ENCODE data around the gene FKBP14.
"Not testable (repeated sequence)": the region's sequence is repeated elsewhere in the genome, so short reads cannot be mapped to it uniquely, and the experiment has no call there.

FKBP14 gene

GRCh38 chr7:30026229-30027064, at the start of gene FKBP14:
Gene FKBP14, minus strand, starts transcription at chr7:30026702. Its CDS starts 194 bp downstream, at chr7:30026508.
- Histone ChIP-seq H3K4me3 (peak within 1 kb of the TSS; percentile 82 to 98 (median 96)), H3K27ac (peak within 1 kb of the TSS in 20 of 21 experiments; percentile 68 to 91 (median 82))

- H3K27ac ChIP-seq: no peak overlapping the region
- H3K4me3 ChIP-seq: no peak overlapping the region
Observed at GRCh38 chr7:30074422-30075030, 48.0 kb upstream of the FKBP14 start.

DNA sequence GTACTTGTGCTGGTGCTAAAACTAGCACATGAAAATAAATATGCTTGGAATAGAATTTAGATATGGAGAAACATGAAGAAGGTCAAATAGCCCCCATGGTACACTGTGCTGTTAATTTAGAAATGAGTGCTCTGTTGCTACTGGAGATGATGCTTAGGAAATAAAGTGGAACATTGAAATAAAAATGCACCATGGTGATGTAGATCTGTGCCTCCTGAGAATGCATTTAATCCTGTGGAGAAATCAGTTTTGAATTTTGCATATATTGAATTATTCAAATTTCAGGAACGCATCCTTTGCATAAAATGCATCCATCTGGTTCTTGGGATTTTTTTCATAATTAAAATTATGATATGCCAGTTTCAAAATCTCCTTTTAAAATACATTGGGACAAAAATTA, 46.2 kb upstream of the FKBP14 start:
- Histone ChIP-seq H3K4me3 (no peak overlapping the region), H3K27ac (no peak overlapping the region)

DNA sequence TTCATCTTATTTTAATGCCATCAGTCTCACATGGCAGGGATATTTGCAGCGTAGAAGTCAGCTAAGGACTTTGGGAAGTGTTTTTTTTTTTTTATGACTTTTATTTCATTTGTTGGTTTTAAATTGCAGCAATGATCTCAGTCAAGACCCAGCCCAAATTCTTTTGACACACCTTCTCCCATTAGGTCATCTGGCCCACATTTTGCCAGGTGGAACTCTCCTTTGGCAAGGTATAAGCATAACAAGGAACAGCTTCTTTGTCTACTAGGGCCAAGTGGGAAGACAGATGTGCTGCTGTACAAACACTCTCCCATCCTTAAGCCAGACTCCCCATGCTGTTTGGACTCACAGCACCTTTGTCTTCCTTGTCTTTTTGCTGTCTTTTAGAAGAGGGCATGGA, 43.5 kb upstream of the FKBP14 start:
- Histone ChIP-seq H3K27ac (peak overlapping the region in 1 of 21 experiments; percentile 3), H3K4me3 (no peak overlapping the region)

DNA sequence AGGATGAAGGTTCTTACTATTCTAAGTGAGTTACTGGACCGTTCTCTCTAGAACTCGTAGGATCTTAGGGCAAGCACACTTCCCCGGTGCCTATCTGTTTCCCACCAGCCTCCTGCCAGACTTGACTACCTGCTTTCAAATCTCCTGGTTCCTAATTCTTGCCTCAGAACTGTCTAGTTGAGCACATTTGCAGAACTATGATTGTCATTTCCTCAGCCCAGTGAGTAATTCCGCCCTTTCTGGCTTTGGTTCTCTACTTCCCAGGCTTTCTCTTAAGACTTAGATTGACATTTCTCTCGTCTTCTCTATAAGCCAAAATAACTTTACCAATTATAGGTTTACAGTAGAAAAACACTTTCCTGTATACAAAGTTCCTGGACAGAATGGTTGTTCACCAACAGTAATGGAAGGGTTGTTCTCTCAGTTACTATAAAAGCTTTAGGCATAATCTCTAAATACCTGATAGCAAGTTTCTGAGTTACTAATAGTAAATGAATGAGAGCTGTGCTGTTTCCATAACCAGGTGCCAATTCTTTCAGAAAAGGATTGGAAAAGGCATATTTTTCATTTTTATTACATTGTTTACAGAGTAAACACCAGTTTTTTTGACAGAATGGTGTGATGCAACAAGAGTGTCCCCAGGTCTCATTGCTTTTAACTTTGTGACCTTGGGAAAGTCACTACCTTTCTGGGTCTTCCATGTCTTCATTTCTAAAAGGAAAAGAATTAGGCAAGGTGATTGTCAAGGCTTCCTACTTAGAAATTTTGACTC, 42.8 kb upstream of the FKBP14 start:
- Histone ChIP-seq H3K4me3 (no peak overlapping the region), H3K27ac (no peak overlapping the region)

DNA sequence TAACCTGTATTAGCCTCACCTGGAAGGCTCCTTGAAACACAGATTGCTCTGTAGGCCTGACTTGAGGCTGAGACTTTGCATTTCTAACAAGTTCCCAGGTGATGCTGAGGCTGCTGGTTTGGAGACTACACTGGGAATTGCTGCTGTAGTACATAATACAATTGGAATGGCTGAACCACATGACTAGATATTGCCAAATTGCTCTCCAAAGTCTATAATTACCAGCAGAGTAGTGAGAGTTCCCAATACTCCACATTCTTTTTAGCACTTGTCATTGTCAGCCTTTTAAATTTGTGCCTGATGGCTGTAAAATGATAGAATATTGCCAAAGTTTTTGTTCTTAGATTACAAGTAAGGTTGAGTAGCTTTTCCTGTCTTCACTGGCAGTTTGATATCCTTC, 41.6 kb upstream of the FKBP14 start:
- Histone ChIP-seq H3K4me3 (no peak overlapping the region), H3K27ac (peak overlapping the region in 3 of 21 experiments; percentile 16 to 51 (median 17))

GRCh38 chr7:30066687-30067086, 40.2 kb upstream of the FKBP14 start:
- H3K4me3 ChIP-seq: no peak overlapping the region
- H3K27ac ChIP-seq: no peak overlapping the region

DNA sequence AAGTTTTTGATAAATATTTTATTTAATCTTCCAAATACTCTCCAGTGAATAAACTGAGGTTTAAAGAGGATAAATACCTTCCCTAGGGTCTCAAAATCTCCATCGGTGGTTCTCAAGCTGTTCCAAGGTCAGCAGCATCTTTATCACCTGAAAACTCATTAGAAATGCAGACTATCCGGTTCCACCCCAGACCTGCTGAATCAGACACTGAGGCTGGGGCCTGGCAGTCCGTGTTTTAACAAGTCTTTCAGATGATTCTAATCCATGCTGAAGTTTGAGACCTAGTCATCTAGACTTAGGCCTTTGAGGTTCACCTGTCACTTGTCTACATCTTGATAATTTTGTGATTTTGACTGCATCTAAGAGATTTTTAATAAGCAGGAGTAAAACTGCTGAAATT, 39.2 kb upstream of the FKBP14 start:
- H3K4me3 ChIP-seq: no peak overlapping the region
- H3K27ac ChIP-seq: no peak overlapping the region

DNA sequence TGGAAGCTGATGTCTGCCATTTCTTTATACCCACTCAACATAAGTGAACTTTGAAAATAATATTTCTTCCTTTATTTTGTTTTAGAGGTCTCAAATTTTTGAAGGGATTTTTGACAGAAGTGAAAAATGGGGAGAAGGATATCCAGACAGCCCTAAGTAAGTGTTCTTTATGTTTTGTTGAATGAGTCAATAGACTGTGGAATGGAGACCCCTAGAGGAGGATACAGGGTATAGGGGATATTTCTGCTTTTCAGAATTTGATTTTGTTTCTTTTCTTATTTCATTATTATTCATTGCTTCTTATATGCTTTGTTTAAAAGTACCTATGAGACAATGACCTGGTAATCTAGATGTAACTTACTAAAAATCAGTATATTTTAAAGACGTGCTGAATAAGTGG, 36.1 kb upstream of the FKBP14 start:
- no peak overlapping the region for H3K27ac ChIP-seq

DNA sequence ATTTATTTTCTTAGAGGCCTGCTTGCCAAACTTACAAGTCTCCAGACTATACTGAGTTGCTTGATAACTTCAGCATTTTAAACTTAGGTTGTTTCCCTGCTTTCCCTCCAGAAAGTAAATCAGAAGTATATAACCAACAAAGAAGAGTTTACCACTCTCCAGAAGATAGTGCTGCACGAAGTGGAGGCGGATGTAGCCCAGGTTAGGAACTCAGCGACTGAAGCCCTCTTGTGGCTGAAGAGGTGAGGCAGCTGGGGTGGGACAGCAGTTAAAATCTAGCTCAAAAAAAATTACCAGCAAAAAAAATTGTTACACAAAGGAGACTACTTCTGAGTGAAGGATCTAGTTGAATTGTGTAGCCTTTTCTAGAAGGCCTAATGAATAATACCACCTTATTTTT, 35.3 kb upstream of the FKBP14 start:
- H3K27ac ChIP-seq, H3K4me3 ChIP-seq: not testable (repeated sequence)

More for the DNA sequence above, 36.1 kb upstream of the FKBP14 start:
- no peak overlapping the region for H3K4me3 ChIP-seq

- no peak overlapping the region for H3K4me3 ChIP-seq
- H3K27ac ChIP-seq: no peak overlapping the region
Observed at GRCh38 chr7:30057741-30058140, 31.2 kb upstream of the FKBP14 start.

GRCh38 chr7:30053068-30053467, 26.6 kb upstream of the FKBP14 start:
- no peak overlapping the region for H3K27ac ChIP-seq
- H3K4me3 ChIP-seq: no peak overlapping the region

GRCh38 chr7:30049173-30049572, 22.7 kb upstream of the FKBP14 start:
- Histone ChIP-seq H3K27ac (no peak overlapping the region), H3K4me3 (no peak overlapping the region)

DNA sequence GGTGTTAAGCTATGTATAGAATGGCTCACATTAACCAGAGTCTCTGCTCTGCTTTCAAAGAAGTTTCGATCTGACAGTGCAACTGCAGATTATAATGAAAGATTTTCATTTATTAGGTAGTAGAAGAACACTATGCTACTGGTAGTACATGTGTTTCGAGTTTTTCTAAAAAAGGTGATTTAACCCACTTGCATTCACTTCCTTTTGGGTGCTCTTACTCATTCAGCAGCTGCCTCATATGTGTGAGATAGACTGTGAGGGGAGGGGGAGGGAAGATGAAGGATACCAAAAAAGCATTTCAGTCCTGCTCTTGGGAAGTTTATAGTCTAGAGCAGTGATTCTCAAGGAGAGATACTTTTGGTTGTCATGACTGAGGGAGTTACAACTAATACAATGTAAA, 22.1 kb upstream of the FKBP14 start:
- H3K4me3 ChIP-seq: no peak overlapping the region

GRCh38 chr7:30047124-30047523, 20.6 kb upstream of the FKBP14 start:
- no peak overlapping the region for H3K4me3 ChIP-seq
- no peak overlapping the region for H3K27ac ChIP-seq

More for the DNA sequence above, 22.1 kb upstream of the FKBP14 start:
- H3K27ac ChIP-seq: no peak overlapping the region

DNA sequence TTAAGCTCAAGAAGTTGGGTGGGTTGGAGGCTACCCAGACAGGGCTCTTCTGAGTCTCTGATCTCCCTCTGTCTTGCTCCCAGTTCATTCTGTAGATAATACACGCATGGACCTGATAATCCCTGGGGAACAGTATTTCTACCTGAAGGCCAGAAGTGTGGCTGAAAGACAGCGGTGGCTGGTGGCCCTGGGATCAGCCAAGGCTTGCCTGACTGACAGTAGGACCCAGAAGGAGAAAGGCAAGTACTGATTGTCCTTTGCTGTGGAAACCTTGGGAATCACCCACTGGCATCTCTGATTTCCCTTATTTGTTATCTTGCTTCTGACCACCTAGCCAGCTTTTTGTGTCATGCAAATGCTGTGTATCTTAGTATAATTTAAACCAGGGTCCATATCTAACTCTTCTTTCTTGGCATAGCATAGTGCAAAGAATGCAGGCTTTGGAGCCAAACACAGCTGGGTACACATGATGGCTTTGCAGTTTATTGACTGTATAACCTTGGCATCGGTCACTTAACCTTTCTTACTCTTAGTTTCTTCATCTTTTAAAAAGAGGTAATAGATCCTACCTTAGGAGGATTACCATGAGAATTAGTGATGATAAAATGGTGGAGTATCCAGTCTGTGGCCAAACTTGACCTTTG, 19.7 kb upstream of the FKBP14 start:
- Histone ChIP-seq H3K4me3 (no peak overlapping the region), H3K27ac (no peak overlapping the region)

GRCh38 chr7:30041526-30042269, 15.2 kb upstream of the FKBP14 start:
- H3K27ac ChIP-seq: no peak overlapping the region

DNA sequence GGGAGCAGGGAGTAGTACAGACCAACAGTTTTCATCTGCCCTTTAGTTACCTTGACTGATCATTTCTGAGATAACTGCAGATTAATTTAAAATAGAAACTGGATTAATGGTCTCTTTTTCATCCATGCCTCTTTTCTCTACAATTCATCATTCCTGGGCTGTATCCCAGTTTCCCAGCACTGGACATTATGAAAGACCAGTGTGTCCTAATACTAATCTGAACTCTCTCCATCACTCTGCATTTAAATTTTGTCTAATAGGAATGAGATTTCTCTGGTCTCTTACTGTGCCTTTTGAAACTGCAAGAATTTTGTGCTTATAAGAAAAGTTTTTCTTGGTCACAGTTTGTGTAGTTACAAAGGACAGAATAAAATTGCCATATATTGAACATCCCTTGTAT, 14.4 kb upstream of the FKBP14 start:
- Histone ChIP-seq H3K27ac (no peak overlapping the region), H3K4me3 (no peak overlapping the region)

More at GRCh38 chr7:30041526-30042269, 15.2 kb upstream of the FKBP14 start:
- no peak overlapping the region for H3K4me3 ChIP-seq

DNA sequence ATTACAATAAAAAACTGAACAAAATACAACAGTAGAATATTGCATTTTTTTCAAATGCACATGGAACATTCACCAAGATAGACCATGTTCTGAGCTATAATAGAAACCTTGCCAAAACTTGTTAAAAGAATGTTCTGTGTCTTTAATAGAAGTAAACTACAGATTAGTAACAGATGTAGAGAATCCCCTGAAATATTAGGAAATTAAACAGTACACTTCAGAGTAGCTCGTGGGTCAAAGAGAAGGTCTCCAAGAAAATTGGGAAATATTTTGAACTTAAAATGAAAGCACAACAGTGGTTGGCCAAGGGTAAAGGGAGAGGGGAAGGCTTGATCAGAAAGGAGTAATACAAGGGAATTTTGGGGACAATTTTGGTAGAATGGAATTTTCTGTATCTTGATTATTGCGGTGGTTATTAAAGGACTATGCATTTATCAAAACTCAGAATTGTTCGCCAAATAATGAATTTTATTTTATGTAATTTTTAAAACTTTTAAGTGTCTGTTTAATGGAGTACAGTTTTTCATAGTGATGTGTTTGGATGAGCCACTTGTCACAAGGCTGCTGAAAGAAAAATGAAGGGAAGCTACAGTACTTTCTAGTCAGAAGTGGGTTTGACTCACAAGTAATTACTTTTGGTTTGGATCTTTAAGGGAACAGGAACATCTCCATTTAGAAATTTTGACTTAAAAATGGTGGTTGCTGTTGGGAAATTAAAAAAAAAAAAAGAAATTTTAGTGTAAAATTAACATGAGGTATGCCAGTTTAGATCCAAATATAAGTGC, 11.9 kb upstream of the FKBP14 start:
- no peak overlapping the region for H3K4me3 ChIP-seq
- H3K27ac ChIP-seq: no peak overlapping the region

Data from skin epidermis (tissue), 12 donors.